GM21447 (cell line): ENCODE data around the gene OTUB2.

Source experiments
- ATAC-seq: cut with Tn5 transposase; IDR thresholded peaks from one replicate; pipeline ENCODE4 v1.9.1; 2021; ENCODE audit not compliant: unreplicated experiment

Gene OTUB2

DNA sequence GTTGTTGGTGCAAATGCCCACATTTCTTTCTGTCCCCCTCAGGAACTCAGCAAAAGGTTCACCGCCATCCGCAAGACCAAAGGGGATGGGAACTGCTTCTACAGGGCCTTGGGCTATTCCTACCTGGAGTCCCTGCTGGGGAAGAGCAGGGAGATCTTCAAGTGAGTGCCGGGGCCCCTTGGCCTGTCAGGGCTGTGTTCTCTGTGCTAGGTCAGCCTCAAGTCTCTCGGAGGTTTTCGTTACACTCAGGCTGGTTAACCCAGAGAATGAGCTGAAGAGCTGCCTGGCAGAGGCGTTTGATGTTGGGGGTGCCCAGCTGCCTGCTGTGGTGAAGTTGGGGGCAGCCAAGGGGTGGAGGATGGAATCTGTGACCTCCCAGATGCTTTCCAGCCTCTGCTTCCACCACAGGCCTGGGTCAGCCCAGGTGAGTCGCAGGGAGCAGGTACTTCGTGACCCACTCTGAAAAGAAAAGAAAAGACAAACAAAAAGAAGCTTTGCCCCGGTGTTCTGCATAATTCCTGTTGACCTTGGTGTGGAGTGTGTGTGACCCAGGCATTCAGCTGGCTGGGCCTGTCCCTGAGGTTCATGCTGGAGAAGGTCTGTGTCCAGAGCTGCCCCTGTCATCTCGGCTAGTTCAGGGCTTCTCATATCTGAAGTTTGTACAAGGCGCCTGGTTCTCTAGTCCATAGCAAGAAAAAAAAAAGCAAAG lies 12.9 kb downstream of the OTUB2 start:
- ATAC-seq, result no peak

DNA sequence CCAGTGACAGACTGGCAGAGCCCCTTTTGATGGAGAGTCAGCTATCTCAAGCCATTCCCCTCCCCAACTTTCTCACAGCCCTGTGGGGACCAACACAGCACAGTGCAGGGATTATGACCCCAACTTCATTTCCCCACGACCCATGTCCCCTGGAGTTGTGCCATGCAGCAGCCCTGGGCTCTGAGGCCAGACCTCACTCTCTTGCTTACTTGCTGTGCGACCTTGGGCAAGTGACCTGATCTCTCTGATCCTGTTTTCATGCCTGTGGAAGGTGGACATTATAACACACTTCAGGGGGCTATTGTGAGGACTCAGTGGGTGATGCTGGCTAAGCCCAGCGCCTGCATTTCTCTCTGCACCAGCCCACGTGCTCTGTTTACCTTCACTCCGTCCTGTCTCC lies 14.1 kb downstream of the OTUB2 start:
- ATAC-seq, result no peak

DNA sequence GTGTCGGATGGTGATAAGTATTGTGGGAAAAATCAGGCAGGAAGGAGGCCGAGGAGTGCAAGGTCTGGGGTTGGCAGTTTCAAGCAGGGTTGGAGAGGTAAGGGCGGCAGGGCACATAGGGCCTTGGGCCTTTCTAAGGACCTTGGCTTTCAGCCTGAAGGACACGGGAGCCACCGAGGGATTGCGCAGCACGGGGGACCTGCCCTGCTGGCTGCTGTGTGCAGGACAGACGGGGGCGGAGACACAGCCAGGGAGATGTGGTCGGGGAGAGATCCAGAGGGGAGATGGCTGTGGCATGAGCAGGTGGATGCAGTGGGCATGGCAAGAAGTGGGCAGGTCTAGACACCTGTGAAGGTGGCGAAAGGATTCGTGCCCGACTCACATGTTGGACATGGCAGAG lies 14.7 kb downstream of the OTUB2 start:
- no peak for ATAC-seq

DNA sequence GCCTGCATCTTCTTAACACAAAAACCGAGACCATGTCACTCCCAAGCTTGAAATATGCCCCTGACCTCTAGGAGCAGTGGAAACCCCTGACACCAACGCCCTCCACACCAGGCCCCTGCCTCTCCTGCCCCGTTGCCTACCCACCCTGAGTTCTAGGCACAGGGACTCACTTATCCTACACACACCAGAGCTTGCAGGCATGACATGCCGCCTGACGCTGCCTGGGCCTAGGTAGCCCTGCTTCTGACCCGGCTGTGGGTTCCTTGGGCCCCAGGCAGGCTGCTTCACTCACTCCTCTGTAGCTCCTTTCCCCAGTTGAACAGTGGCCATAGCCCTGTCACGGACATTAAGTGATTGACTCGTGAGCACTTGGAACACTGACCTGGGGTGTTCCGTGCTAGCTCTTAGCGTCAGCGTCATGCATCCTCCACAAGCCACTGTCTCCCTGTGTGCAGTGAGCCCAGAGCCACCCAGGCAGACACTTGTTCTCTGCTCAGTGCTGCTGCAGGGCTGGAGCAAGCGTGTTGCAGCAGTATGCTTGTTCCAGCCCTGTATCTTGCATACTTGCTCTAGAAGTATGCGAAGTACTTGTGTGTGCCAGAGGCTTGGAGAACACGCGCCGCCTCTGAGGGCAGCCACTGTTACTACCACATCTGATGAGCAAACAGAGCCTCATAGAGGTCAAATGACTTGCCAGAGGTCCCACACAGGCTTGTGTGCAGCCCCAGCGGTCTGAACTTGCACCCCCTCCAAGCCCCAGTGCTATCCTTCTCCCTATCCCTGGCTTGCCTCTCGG lies 15.6 kb downstream of the OTUB2 start:
- ATAC-seq, result no peak

DNA sequence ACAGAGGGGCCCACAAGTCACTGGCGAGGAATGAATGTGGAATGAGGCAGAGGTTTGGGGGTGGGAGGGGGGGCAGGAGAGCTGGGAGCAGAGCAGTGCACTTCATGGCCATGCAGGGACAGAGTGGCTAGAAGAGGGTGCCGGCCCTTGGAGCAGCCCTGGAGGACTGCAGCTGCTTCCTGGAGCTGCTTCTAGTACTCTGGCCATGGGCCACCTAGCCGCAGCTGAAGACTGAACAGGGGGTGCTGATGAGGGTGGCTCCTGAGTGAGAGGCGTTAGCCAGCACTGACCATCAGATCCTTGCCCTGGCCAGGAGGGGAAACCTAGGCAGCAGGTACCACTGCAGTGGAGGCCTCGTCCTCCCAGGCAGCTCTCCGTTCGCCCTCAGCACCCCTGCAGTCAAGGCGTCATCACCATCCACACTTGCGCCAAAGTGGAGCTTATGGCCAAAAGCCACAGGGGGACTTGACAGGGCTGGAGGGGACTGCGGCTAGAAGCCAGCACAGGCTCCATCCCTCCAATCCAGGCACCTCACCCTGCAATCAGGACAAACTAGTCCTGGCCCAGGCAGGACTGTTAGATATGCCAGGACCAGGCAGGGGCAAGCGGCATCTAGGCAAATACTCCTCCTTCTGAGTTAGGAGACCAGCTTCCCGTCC lies 16.4 kb downstream of the OTUB2 start:
- no peak for ATAC-seq

DNA sequence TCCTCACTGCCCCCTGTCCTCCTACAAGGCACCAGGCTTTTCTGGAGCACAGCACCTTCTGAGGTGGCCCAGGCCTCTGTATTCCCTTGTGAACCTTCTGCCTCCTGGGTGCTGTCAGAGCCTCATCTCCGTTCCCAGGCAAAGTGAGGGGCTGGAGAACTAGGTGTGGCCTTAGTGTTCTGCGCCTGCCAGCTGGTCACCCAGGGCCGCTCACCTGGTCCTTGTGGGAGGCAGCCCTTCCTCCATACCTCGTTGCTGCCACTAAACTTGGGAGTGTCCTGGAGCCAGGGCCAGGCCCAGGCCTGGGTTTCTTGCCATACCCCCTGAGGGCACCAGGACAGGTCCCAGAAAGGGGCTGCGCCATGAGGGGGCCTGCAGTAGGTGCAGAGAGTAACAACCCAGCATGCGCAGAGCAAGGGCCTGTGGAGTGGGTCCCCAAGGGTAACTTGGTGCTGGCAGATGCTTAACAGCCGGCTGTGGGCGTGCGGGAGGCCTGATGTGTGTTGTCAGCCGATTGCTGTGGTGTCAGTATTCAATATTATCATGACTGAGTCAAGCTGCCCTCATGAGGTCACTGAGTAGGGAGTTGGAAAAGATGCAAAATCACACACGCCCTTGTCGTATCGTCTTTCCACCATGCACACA lies 17.1 kb downstream of the OTUB2 start:
- no peak for ATAC-seq

DNA sequence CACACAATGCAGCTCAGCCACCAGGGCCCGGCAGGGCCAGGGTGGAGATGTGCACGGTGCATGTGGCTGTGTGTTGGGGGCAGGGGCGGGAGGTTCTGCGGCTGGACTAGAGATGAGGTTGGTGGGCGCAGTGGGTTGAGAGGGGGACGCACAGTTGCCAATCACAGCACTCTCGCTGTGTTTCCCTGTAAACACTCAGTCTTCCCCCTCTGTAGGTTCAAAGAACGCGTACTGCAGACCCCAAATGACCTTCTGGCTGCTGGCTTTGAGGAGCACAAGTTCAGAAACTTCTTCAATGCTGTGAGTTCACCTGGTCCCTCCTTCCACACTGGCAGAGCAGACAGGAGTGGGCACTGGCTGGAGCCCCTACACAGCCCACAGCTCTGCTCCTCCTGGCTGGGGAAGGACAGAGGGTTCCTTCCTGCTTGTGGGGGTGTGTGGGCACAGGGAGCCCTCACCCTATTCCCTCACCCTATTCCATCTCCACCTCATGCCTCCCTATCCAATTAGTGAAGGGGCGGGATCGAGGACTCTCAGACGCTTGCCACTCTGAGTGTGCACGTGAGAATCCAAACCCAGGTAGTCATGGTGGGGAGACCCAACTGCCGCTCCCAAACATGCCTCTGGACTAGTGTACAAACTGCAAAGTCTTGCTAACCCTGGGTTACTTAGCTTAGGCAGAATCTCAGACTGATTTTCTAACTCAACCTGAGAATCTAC lies 17.8 kb downstream of the OTUB2 start:
- no peak for ATAC-seq

DNA sequence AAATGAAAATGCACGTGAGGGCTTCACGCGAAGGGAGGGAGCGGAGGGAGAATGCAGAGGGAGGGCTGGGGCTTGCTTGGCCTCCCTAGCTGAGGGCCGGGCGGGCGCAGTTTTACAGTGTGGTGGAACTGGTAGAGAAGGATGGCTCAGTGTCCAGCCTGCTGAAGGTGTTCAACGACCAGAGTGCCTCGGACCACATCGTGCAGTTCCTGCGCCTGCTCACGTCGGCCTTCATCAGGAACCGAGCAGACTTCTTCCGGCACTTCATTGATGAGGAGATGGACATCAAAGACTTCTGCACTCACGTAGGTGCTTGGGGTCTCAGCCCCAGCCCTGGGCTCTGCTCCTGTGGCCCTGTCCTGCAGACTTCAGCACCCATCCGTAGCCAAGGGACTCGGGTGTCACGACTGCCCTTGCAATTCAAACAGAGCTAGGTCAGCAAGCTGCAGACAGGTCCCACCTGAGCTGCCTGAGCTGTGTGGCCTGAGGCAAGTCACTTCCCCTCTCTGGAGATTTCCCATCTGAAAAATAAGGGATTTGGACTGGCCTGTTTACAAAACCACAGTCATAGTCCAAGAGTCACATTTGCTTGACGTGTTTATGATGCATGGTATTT lies 18.4 kb downstream of the OTUB2 start:
- no peak for ATAC-seq

DNA sequence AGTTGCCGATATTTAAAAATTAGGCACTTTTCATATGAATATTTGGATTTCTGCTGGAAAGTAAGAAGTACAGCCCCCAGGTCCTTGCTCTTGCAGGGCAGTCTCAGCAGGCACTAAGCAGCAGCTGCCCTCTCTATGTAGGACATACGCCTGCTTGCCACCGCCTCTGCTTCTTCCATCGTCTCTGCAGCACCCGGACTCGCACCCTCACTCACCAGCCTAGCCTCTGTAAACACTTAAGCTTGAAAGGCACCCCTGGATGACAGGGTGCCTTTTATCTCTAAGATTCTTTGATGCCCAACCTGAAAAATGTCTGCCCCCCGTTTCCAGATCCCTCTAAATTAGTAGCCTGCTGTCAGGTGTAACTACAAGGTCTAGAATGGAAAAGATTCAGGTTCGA lies 19.0 kb downstream of the OTUB2 start:
- no peak for ATAC-seq

DNA sequence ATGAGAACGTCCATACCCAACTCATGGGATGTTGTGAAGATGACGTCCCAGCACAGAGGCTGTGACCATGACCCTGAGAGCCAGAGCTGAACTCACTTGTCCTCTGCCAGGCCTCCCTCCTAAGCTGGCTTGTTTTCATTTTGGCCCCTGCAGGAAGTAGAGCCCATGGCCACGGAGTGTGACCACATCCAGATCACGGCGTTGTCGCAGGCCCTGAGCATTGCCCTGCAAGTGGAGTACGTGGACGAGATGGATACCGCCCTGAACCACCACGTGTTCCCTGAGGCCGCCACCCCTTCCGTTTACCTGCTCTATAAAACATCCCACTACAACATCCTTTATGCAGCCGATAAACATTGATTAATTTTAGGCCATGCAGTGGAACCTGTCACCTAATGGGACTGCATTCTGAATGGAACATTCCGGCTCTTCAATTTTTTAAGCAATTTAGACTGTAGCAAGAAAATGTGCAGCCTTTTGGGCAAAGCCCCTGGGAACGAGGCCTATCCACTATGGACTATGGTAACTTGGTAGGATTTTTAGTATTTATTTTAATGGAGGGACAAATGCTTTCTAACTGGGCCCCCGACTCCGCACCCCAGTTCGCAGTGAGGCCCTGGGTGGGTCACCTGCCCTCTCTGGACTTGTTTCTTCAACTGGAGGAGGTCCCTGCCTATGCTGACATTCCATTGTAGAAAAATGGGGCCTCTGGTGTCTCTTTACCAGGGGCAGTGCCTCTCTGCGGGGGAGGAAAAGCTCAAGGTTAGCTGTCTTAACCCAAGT lies 19.6 kb downstream of the OTUB2 start:
- no peak for ATAC-seq

DNA sequence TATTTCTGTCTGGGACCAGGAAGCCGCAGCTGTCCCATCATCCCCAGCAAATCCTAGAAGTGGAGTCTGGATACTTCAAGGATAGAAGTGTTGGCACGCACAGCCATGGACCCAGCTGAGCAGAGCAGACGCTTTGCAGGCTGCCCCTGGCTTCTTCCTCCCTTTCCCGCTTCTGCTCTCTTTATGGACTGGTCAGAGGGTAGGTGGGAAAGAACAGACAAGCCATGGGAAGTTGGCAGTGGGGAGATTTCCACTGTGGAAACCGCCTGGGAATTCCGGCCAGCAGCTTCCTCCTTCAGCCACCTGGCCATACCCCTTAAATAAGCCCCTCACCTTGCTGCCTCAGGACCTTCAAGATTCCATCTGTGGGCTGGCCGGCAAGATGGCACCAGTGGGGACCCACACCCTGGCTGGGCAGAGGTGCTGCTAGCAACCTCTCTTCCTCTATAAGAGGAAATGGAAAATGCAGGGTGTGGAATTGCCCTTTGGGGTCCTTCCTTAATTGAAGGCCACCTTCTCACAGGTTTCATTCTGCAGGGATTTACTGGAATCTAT lies 20.6 kb downstream of the OTUB2 start:
- ATAC-seq, result no peak

DNA sequence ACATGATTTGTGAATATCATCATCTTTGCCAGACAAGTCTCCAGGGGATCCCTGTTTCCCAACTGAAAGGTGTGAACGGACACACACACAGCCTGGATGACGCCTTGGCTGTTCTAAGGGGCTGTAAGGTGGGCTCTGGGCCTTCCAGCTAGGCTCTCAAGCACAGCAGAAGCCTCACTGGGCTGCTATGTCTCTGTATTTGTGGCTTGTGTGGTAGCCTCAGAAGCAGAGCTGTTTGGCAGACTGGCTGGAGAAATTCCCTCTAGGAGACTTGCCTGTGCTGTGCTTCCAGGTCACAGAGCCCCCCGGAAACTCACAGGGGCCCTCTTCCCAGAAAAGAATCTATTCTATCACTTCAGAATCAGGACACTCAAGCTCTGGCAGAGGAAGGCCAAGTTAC lies 21.4 kb downstream of the OTUB2 start:
- no peak for ATAC-seq

DNA sequence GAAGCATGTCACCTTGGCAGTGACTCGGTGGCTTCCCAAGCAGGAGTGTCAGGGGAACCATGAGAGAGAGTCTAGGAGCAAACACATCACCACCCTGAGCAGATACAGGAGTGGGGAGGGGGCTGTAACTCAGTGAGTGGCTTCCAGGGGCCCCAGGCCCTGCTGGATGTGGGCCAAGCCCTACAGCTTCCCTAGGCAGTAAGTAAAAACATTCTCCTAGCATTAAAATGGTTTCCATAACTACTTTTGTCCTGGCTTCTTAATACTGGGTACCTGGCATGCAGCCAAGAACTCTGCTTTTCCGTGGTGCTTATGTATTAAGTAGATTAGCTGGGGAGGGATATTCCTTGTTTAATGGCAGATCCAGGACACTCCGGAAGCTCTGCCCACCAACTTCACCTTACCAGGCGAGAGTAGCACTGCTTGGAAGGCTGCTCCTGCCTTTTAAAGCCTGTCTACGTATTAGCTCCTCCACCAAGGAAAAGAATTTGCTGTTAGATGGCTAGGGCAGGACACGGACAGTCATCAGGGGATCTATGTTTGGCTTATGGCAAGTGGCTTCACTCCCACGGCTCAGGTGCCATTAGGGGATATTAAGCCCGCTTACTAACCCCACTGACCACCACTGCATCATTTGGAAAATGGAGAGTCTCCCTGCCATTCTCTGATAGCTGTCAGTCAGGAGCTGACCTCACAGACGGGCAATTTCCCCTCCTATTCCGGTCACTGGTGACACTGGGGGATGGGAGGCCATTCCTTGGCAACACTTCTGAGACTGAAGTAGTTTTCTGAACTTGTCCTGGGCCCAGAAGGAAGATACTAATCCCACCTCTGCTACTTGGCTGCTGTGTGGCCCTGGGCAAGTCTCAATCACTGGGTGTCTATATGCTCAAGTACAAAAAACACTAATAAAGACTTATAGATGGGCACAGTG lies 22.8 kb downstream of the OTUB2 start:
- ATAC-seq, result no peak

DNA sequence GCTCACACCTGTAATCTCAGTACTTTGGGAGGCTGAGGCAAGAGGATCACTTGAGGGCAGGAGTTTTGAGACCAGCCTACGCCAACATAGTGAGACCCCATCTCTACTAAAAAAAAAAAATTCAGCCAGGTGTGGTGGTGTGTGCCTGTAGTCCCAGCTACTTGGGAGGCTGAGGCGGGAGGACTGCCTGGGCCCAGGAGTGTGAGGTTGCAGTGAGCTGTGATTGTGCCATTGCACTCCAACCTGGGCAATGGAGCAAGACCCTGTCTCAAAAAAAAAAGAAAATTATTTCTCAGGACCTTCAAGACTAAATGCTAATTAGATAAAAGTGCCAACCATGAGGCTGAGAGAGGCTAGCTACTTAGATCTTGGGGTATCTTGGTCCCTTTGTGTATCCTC lies 23.5 kb downstream of the OTUB2 start:
- no peak for ATAC-seq

DNA sequence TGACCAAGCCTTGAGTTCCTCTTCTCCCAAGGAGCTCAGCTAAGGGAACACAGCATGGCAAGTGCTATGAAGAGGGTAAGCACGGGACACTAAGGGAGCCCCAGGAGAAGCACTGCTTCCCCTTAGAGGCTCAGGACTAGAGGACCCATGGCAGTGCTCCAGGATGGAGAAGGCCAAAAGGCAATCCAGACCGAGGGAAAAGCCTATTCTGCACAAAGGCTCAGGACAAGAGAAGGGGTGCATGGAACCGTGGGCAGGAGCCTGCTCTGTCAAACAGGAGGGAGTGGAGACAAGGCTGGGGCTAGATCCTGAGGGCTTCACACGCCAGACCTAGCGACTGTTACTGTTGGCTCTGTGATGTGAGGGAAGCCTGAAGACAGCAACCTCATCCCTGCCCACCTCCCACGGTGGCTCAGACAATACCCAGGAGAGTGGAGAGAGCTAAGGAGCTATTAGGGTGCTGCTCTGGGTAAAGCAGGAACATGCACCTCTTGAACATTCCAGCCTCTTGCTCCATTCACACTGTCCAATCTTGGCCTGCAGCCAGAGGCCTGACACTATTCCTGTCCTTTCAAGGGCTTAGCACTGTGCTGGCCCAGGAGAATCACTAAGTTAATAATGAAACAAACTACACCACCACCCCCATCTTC lies 24.2 kb downstream of the OTUB2 start:
- no peak for ATAC-seq

DNA sequence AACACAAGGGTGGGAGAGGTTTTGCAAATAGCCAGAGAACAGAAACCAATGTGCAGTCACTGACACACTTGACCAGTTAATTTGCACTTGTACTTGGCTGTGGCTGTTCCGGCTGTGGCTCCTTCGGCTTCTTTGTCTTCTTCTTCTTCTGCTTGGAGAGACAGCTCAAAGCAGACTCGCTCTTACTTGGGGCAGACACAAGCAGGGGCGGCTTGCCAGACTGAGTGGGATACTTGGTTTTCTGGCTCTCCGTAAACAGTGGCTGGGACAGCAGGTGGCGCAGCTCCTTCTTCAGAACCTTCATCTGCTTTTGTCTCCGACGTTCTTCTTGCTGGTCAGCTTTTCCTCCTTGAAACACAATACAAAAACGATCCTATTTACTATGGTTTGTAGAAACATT lies 25.0 kb downstream of the OTUB2 start:
- ATAC-seq, result no peak

DNA sequence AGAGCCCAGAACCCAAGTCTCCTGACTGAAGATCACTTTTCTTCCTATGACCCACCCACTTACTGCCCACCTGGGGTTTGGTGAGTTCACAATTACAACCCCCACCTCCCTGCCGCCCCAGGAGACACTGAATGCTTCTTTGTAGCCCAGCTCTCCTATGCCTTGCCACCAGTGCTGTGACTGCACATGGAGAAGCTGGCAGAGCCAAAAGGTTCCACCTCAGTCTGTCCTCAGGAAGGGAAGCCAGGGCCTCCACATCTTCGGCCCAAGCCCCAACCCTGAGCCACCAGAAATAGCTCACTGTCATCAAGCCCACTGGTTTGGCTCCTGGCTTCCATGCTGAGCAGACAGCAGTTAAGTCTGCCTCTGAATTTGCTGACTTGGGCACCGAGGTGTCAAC lies 25.6 kb downstream of the OTUB2 start:
- ATAC-seq, result no peak

DNA sequence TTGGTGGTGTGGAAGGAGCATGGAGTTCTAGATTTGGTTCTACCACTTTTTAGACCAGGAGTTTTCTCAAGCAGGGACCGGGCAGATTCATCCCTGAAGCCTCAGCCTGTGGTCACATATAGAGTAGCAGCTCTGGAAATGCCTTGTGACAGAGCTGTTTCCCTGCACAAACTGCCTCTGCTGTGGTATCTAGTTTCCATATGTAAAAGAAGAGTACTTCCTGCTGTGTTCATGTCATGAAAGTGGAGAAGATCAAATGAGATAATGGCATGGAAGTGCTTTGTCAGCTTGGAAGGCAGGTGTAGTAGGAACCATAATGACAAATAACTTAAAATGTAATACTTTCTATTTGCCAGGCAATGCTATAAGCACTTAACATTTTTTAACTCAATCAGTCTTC lies 26.1 kb downstream of the OTUB2 start:
- no peak for ATAC-seq
